Liver (tissue), 9 donors: Measurements from ENCODE around the gene INPP5J. TPM values are rescaled to one million over a fixed set of nuclear protein-coding genes. Genes with fewer than 3 reads are reported as not detected.

Source experiments
- DNase-seq: peaks from one replicate; pipeline ENCODE4 v3.0.0-alpha.2; 2017; ENCODE audit warnings: low spot score
- H3K27ac ChIP-seq, 2 donors: one replicate each; pipeline ENCODE4 v1.7.0; 2013; ENCODE audit warnings: inconsistent platforms in 2 of 2, low read length in 2 of 2, control low read depth in 1 of 2, low read depth in 1 of 2, mild to moderate bottlenecking in 1 of 2
- H3K27me3 ChIP-seq, 4 donors: one replicate each; pipeline versions ENCODE4 v1.6.1 to v1.7.0; 2013; ENCODE audit warnings: low read length in 3 of 4, inconsistent platforms in 1 of 4, mild to moderate bottlenecking in 1 of 4, moderate library complexity in 1 of 4; ENCODE audit not compliant: control insufficient read depth in 4 of 4, insufficient read depth in 4 of 4
- H3K36me3 ChIP-seq, 4 donors: one replicate each; pipeline versions ENCODE4 v1.6.1 to v1.7.0; 2013; ENCODE audit warnings: low read length in 3 of 4, mild to moderate bottlenecking in 3 of 4, low read depth in 1 of 4, moderate library complexity in 1 of 4; ENCODE audit not compliant: control insufficient read depth in 4 of 4, insufficient read depth in 3 of 4
- H3K4me1 ChIP-seq, 4 donors: one replicate each; pipeline versions ENCODE4 v1.6.1 to v1.7.0; 2013; ENCODE audit warnings: low read length in 3 of 4, mild to moderate bottlenecking in 3 of 4, moderate library complexity in 1 of 4; ENCODE audit not compliant: control insufficient read depth in 4 of 4, insufficient read depth in 4 of 4
- H3K4me3 ChIP-seq, 3 donors: one replicate each; pipeline versions ENCODE4 v1.6.1 to v1.7.0; 2013; ENCODE audit warnings: low read length in 3 of 3, control low read depth in 1 of 3, low read depth in 1 of 3, mild to moderate bottlenecking in 1 of 3
- H3K9ac ChIP-seq, 2 donors: one replicate each; pipeline ENCODE4 v1.7.0; 2013; ENCODE audit warnings: low read length in 2 of 2, mild to moderate bottlenecking in 2 of 2, moderate library complexity in 2 of 2, control low read depth in 1 of 2, low read depth in 1 of 2
- H3K9me3 ChIP-seq, 4 donors: one replicate each; pipeline versions ENCODE4 v1.6.1 to v1.7.0; 2013; ENCODE audit warnings: low read length in 3 of 4; ENCODE audit not compliant: control insufficient read depth in 4 of 4
- ATF3 ChIP-seq: IDR thresholded peaks from 2 replicates; pipeline ENCODE4 v1.6.1; 2016; ENCODE audit warnings: antibody characterized with exemption
- CTCF ChIP-seq: fragments of 150-350 bp; IDR thresholded peaks from 2 replicates; pipeline ENCODE4 v1.5.1; 2017; ENCODE audit warnings: improper control_type of control experiment, low read depth, low read length; ENCODE audit not compliant: missing input control
- EGR1 ChIP-seq, 2 donors: IDR thresholded peaks; 2 replicates each; pipeline ENCODE4 v1.6.1; 2016 to 2018; ENCODE audit warnings: antibody characterized with exemption in 2 of 2, low read depth in 2 of 2
- FOXA1 ChIP-seq: IDR thresholded peaks from 2 replicates; pipeline ENCODE4 v1.6.1; 2016; ENCODE audit warnings: antibody characterized with exemption
- FOXA2 ChIP-seq: IDR thresholded peaks from 2 replicates; pipeline ENCODE4 v1.6.1; 2016; ENCODE audit warnings: antibody characterized with exemption
- GABPA ChIP-seq, 2 donors: IDR thresholded peaks in 1 of 2; conservative IDR thresholded peaks in 1 of 2; 2 replicates each; pipeline ENCODE4 v1.6.1; 2016; ENCODE audit warnings: antibody characterized with exemption in 2 of 2, mild to moderate bottlenecking in 1 of 2, moderate library complexity in 1 of 2
- HNF4A ChIP-seq, 2 donors: conservative IDR thresholded peaks; 2 replicates each; pipeline ENCODE4 v1.6.1; 2016; ENCODE audit warnings: antibody characterized with exemption in 2 of 2, mild to moderate bottlenecking in 2 of 2
- HNF4G ChIP-seq: IDR thresholded peaks from 2 replicates; pipeline ENCODE4 v1.6.1; 2016; ENCODE audit warnings: antibody characterized with exemption
- JUND ChIP-seq, 2 donors: IDR thresholded peaks; 2 replicates each; pipeline ENCODE4 v1.6.1; 2016; ENCODE audit warnings: antibody characterized with exemption in 2 of 2
- MAX ChIP-seq: IDR thresholded peaks from 2 replicates; pipeline ENCODE4 v1.6.1; 2016; ENCODE audit warnings: antibody characterized with exemption
- RAD21 ChIP-seq, 2 donors: IDR thresholded peaks; 2 replicates each; pipeline ENCODE4 v1.6.1; 2016; ENCODE audit warnings: antibody characterized with exemption in 2 of 2, mild to moderate bottlenecking in 2 of 2
- REST ChIP-seq: IDR thresholded peaks from 2 replicates; pipeline ENCODE4 v1.6.1; 2016; ENCODE audit warnings: antibody characterized with exemption, mild to moderate bottlenecking
- RXRA ChIP-seq, 2 donors: IDR thresholded peaks; 2 replicates each; pipeline ENCODE4 v1.6.1; 2017 to 2018; ENCODE audit warnings: antibody characterized with exemption in 2 of 2, mild to moderate bottlenecking in 1 of 2
- SP1 ChIP-seq: IDR thresholded peaks from 2 replicates; pipeline ENCODE4 v1.6.1; 2018; ENCODE audit warnings: antibody characterized with exemption, mild to moderate bottlenecking
- TAF1 ChIP-seq: conservative IDR thresholded peaks from 2 replicates; pipeline ENCODE4 v1.6.1; 2016; ENCODE audit warnings: antibody characterized with exemption, mild to moderate bottlenecking
- YY1 ChIP-seq: IDR thresholded peaks from 2 replicates; pipeline ENCODE4 v1.6.1; 2016; ENCODE audit warnings: antibody characterized with exemption, mild to moderate bottlenecking
- ZBTB33 ChIP-seq: IDR thresholded peaks from 2 replicates; pipeline ENCODE4 v1.6.1; 2016; ENCODE audit warnings: antibody characterized with exemption
- WGBS: extraction: QIAGEN DNeasy Blood & Tissue Kit; methylation state at CpG from one replicate; pipeline ENCODE4 v1.1.7; 2013; 5-methylcytosine and 5-hydroxymethylcytosine counted together
- polyA plus RNA-seq, 2 donors: library from polyadenylated mRNA; stranded (reverse) in 1 of 2; unstranded in 1 of 2; fragments of 200-250 nt in 1 of 2; fragments of >200 nt in 1 of 2; fragmentation: Nextera tagmentation in 1 of 2; extraction: Ambion mirVana in 1 of 2; gene quantifications; one replicate each; pipeline versions ENCODE4 v1.2.1 to v1.2.3, GENCODE V29; 2013 to 2015
- total RNA-seq, 2 donors: library from RNA; depleted of rRNA; stranded (reverse); fragments of >200 nt; gene quantifications; one replicate each; pipeline ENCODE4 v1.2.3, GENCODE V29; 2014
- donor health status: healthy.
- donor health status: healthy.
- donor health status: healthy.
- donor health status: healthy.
- donor health status: healthy.

INPP5J gene
- total and polyA plus RNA-seq, 4 donors = 0.06 to 0.17 (median 0.11) TPM

GRCh38 chr22:31121403-31121802 is 1.4 kb upstream of the INPP5J start (continued):
- TF ChIP-seq REST = no peak
- no peak for TF ChIP-seq FOXA1
- TF ChIP-seq ATF3 = no peak
- no peak for TF ChIP-seq SP1
- TF ChIP-seq ZBTB33 = no peak
- TF ChIP-seq RXRA (IDR thresholded peaks at IDR 0.05) = no peak
- TF ChIP-seq HNF4G = no peak

GRCh38 chr22:31122196-31122531 is 602 bp upstream of the INPP5J start:
- H3K27ac ChIP-seq = no peak overlapping the region
- H3K36me3 ChIP-seq = no peaks in the 10 kb centered on the region
- H3K27me3 ChIP-seq = no peaks in the 10 kb centered on the region
- no peak overlapping the region for H3K9ac ChIP-seq
- peaks cover 0 to 9% (median 3%) of the 10 kb centered on the region in 4 donors for H3K4me1 ChIP-seq
- WGBS = 77% methylated on average over 2 of the region's 2 CpGs
- TF ChIP-seq FOXA1 (no peak), YY1 (no peak), TAF1 (no peak), CTCF (no peak), FOXA2 (no peak), RAD21 (IDR thresholded peaks at IDR 0.05) (no peak), REST (no peak), GABPA (IDR thresholded peaks at IDR 0.05 in 1 of 2, conservative IDR thresholded peaks at IDR 0.05 in 1 of 2) (no peak), ZBTB33 (no peak), JUND (IDR thresholded peaks at IDR 0.05) (no peak), RXRA (IDR thresholded peaks at IDR 0.05) (no peak), MAX (no peak), HNF4A (conservative IDR thresholded peaks at IDR 0.05) (no peak), SP1 (no peak), ATF3 (no peak), EGR1 (IDR thresholded peaks at IDR 0.05; ENCODE audit: low read depth in 2 of 2) (no peak)
- H3K9me3 ChIP-seq = no peaks in the 10 kb centered on the region
- no peak overlapping the region for H3K4me3 ChIP-seq
- no peak for DNase-seq
